Astrocyte of the cerebellum (primary cell): ENCODE results near the gene SLCO2A1.
A peak's percentile ranks its signal among the peaks of the same experiment; 100 is the strongest.

Experiments
- DNase-seq: peaks from one replicate; pipeline ENCODE4 v3.0.0-alpha.2; 2011; ENCODE audit warnings: low read depth
- H3K4me3 ChIP-seq: 2 replicates; pipeline ENCODE4 v1.5.1; 2011; ENCODE audit warnings: mild to moderate bottlenecking, low read depth, low read length, moderate library complexity
- CTCF ChIP-seq: IDR thresholded peaks from 2 replicates; pipeline ENCODE4 v1.5.1; 2012; ENCODE audit warnings: low read length, low read depth, moderate library complexity, mild to moderate bottlenecking; ENCODE audit errors: missing control alignments
- in situ Hi-C: cut with HindIII; loops from 2 replicates; pipeline ENCODE4 v1.10.0; 2017; ENCODE audit warnings: low sequenced_read_pairs

The SLCO2A1 gene

DNA sequence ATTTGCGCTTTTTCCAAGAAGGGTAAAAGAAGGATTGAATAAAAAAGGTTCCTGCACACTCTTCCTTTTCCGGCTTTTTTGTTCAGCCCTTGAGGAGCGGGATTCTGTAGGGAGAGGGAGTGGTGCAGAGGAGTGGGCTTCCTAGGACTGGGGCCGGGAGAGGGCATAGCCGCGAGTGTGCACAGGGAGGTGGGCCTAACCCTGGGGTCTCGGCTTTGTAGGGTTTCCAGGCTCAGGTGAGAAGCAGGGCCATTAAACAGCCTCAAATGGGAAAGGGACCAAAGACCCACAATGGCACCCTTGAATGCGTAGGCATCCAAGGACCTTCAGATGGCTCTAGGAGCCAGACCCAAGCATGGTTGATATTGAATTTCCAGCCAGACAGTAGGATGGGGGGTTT lies 98.6 kb downstream of the SLCO2A1 start:
- DNase-seq = no peak
- in situ Hi-C loops = loop anchor here (5.0 to 25.0 kb wide), 3 partner anchors 36 to 556 kb away; partner anchors contain the start of genes ANAPC13 and CEP63
- no peak for TF ChIP-seq CTCF
- no peak overlapping the region for H3K4me3 ChIP-seq

DNA sequence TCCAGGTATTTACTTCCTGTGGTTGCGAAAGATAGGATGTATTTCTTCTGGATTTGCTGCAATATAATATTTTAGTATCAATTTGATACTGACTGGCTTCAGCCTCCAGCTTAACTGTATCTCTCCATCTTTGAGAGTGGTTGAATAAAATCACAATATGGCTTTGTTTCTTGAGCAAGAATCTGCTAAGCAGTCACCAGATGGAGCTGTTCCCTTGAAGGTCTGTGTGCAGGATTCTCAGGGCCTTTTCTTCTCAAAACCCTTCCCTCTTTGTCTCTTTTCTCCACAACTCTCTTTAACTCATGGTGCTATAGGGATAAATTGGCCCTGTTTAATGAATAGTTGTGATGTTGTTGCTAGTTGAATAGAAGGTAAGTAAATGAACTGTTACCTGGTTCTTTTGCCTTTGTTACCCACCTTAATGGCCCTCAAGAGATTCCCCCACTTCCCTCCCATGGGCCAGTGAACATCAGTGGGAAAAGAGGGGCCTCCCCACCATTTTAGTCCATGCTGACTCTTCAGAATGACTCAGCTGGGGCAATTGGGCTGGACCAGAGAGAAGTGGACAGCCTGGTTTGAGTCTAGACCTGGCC lies 99.3 kb downstream of the SLCO2A1 start:
- no peak overlapping the region for H3K4me3 ChIP-seq
- in situ Hi-C loops = loop anchor here (5.0 to 25.0 kb wide), 3 partner anchors 37 to 557 kb away; partner anchors contain the start of genes ANAPC13 and CEP63
- DNase-seq = peak; percentile 79
- peak; percentile 78 for TF ChIP-seq CTCF

- no peak overlapping the region for H3K4me3 ChIP-seq
- in situ Hi-C loops = loop anchor here (25.0 kb wide), 2 partner anchors 283 to 558 kb away; partner anchors contain the start of genes ANAPC13 and CEP63
- no peak for TF ChIP-seq CTCF
- no peak for DNase-seq
These were observed 100.7 kb downstream of the SLCO2A1 start for GRCh38 chr3:133928903-133929607.

DNA sequence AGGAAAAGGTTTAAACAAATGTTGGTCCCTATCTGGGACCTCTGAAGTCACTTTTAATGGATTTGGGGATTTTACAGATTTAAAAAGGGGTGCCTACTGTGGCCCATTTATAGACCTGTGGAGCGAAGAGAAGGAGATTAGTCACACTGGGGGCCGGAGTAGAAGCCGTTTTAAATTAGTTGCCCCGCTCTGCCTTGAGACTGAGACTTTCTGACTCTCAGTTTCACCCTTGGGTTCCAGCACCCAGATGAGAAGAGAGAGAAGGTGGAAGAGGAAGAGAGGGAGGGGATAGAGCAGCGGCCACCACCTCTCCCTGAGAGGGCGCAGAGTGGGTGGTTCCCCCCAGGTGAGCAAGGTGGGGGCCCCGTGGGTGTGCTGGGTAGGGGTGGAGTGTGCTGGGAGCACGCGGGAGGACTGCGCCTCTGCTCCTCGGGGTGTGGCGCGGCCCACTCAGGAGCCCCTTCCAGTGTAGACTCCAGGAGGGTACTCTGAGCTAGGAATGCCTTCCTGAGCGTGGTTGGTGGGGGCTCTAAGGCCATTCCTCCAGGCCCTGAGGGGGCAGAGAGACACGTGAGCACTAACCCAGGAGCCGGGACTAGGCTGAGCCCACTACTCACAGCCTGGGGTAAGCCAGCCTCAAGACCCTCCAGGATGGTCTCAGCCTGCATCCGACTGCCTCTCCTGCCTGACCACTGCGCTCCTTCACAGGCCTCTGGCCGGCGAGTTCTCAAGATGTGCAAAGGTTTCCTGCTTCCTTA lies 101.4 kb downstream of the SLCO2A1 start:
- TF ChIP-seq CTCF = no peak
- no peak for DNase-seq
- in situ Hi-C loops = loop anchor here (25.0 kb wide), 2 partner anchors 284 to 559 kb away; partner anchors contain the start of genes ANAPC13 and CEP63
- peak overlapping the region; percentile 45 for H3K4me3 ChIP-seq

GRCh38 chr3:133927540-133928066 lies 102.1 kb downstream of the SLCO2A1 start:
- H3K4me3 ChIP-seq = peak overlapping the region; percentile 45
- no peak for DNase-seq
- in situ Hi-C loops = loop anchor here (25.0 kb wide), 2 partner anchors 285 to 560 kb away; partner anchors contain the start of genes ANAPC13 and CEP63
- TF ChIP-seq CTCF = peak; percentile 64
